ENCODE results near the gene CNPY3.

DNA sequence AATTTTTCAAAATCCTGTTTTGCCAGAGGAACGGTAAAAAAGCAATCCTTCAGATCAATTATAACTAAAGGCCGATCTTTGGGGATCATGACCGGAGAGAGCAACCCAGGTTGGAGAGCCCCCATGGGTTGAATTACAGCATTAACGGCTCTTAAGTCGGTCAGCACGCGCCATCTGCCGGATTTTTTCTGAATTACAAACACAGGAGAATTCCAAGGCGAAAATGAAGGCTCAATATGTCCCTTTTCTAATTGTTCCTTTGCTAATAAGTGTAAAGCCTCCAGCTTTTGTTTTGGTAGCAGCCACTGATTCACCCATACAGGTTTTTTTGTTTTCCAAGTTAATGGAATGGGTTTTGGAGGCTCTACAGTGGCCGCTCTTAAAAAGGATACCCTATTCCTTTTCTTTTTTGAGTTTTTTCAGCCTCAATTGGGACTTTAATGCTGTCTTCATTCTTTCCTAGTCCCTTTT, 30.4 kb upstream of the CNPY3 start:
- no peak for TF ChIP-seq POLR2A (IDR thresholded peaks at IDR 0.05)
- TF ChIP-seq, protein P1, sequence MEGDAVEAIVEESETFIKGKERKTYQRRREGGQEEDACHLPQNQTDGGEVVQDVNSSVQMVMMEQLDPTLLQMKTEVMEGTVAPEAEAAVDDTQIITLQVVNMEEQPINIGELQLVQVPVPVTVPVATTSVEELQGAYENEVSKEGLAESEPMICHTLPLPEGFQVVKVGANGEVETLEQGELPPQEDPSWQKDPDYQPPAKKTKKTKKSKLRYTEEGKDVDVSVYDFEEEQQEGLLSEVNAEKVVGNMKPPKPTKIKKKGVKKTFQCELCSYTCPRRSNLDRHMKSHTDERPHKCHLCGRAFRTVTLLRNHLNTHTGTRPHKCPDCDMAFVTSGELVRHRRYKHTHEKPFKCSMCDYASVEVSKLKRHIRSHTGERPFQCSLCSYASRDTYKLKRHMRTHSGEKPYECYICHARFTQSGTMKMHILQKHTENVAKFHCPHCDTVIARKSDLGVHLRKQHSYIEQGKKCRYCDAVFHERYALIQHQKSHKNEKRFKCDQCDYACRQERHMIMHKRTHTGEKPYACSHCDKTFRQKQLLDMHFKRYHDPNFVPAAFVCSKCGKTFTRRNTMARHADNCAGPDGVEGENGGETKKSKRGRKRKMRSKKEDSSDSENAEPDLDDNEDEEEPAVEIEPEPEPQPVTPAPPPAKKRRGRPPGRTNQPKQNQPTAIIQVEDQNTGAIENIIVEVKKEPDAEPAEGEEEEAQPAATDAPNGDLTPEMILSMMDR (IDR thresholded peaks at IDR 0.05) = peak; percentile 67 to 82 (median 73)

Measured in testis (tissue), 2 donors.